ENCODE results near the gene MORF4L1. TPM values are rescaled to one million over a fixed set of nuclear protein-coding genes. Genes with fewer than 3 reads are reported as not detected.
"Not testable (repeated sequence)": the region's sequence is repeated elsewhere in the genome, so short reads cannot be mapped to it uniquely, and the experiment has no call there.

The MORF4L1 gene
- polyA plus RNA-seq, 1 donor: 513 TPM

DNA sequence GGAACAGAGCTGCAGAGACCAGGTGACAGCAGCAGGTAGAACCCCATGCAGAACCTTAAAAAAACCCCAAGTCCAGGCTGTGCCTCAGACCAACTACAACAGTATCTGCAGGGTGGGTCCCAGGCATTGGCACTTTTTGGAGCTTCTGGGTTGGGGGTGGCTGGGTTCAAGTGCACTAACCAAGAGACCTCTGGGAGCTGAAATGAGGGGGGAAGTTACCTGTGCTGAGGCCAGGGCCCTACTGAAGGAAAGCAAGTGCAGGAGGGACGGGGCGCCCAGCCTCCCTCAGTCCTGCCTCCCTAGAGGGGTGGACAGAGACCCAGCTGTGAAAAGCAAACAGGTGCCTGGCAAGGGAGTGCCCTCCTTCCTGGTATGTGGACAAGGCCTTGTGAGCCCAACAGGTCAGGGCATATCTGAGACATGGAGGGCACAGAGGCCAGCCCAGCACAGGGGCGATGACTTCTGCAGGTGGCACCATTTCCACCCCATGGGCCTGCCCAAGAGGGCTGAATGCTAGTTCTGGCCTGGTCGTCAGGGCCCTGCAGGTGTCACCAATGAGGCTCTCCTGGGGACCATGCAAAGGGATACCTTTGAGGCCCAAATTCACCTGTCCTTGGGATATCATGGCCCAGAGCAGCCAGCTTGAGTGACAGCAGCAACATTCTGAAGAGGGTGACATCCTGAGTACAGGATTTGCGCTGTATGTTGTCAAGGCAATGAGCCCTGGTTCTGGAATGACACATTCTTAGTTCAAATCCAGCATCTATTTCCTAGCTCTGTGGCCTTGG, 53.5 kb downstream of the MORF4L1 start:
- no peak for DNase-seq (ENCODE audit: low read depth)

GRCh38 chr15:78927077-78927790, 54.5 kb downstream of the MORF4L1 start:
- DNase-seq (ENCODE audit: low read depth): no peak

- not testable (repeated sequence) for DNase-seq (ENCODE audit: low read depth)
Observed at GRCh38 chr15:78928176-78928575, 55.5 kb downstream of the MORF4L1 start.

DNA sequence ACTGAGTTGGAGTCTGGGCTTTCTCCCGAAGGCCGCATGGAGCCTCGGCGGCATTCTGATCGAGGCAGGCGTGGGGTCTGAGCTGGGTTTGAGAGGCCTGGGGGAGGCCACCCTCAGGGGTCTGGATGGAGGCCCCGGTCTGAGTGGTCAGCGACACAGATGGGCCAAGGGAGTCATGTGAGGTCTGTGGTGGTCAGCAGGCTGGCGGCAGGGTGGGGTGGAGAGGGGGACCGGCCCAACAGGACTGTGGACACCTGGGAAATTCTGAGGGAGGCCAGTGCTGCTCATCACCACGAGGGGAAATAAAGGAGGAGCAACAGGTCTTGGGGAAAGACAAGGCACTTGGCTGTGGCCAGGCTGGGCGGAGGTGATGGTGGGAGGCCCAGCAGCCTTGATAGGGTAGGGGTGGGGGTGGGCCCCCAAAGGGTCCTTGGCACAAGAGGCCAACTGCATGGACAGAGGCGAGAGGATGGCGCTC, 56.0 kb downstream of the MORF4L1 start:
- DNase-seq (ENCODE audit: low read depth): no peak

- DNase-seq (ENCODE audit: low read depth): no peak
Observed at GRCh38 chr15:78929536-78930264, 57.0 kb downstream of the MORF4L1 start.

- DNase-seq (ENCODE audit: low read depth): no peak
Observed at GRCh38 chr15:78930577-78931388, 58.1 kb downstream of the MORF4L1 start.

DNA sequence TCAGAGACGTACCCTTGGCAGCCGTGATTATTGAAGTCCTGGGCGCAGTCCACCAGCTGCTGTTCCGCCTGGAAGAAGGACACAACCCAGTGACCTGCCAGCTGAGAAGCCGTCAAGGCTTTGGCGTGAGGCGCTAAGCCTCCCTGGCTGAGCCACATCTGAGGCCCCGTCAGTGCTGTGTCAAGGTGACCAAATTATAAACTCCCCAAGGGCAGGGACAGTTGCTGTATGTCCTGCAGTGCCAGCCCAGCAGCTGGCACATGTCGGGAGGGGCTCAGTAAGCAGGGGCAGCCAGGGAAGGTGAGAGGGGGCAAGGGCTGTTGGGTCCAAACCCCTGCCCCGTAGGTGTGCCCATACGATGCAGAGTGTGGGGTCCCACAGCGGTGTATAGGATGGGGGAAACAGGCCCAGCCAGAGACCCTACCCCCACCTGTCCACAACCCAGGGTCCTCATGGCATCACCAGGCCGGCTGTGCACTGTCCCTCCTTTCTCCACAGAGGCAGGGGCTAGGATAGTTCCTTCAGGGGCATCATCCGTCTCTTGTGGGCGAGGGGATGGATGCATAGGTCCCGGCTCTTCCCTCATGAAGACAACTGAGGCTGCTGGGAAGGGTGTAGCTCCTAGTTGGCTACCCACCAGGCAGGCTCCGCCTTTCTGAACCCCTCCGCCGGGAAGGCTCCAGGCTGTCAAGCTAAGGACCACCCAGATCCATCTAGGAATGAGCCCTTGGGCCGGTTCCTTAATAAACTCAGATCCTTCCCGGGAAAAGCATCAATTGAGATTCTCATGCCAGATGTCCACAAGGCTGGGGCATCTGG, 59.0 kb downstream of the MORF4L1 start:
- no peak for DNase-seq (ENCODE audit: low read depth)

- no peak for DNase-seq (ENCODE audit: low read depth)
Observed at GRCh38 chr15:78932258-78932808, 59.6 kb downstream of the MORF4L1 start.

DNA sequence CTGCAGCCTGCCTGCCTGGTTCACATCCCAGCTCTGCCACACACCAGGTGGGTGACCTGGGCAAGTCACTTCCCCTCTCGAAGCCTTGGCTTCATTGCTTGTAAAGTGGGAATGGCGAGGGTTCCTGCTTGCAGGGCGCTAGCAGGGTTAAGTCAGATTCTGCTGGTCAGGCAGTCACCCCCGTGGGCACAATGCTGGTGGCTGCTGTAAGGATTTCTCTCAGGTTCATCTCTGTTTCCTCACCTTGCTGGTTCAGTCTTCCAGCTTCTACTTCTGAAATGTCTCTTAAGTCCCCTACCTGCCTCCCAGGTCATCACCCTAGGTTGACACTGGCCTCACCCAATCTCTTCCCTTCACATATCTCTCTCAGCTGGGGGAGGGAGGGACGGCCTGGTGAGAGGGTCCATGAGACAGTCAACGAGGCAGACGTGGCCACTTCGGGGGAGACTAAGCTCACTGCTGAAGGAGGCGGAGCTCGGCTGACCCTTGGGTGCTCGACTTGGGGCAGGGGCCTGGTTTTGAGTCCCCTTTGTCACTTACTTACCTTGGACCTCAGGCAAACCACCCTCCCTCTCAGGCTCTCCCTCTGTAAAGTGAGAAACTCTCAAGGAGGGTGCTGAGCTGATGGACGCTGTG, 60.6 kb downstream of the MORF4L1 start:
- DNase-seq (ENCODE audit: low read depth): no peak

GRCh38 chr15:78933823-78934654, 61.3 kb downstream of the MORF4L1 start:
- peak; percentile 83 for DNase-seq (ENCODE audit: low read depth)

- DNase-seq (ENCODE audit: low read depth): no peak
Observed at GRCh38 chr15:78934655-78935023, 61.9 kb downstream of the MORF4L1 start.

GRCh38 chr15:78937132-78937739, 64.5 kb downstream of the MORF4L1 start:
- no peak for DNase-seq (ENCODE audit: low read depth)

- no peak for DNase-seq (ENCODE audit: low read depth)
Observed at GRCh38 chr15:78938658-78939488, 66.2 kb downstream of the MORF4L1 start.

- DNase-seq (ENCODE audit: low read depth): no peak
Observed at GRCh38 chr15:78942741-78943140, 70.1 kb downstream of the MORF4L1 start.

- DNase-seq (ENCODE audit: low read depth): no peak
Observed at GRCh38 chr15:78943692-78944091, 71.0 kb downstream of the MORF4L1 start.

DNA sequence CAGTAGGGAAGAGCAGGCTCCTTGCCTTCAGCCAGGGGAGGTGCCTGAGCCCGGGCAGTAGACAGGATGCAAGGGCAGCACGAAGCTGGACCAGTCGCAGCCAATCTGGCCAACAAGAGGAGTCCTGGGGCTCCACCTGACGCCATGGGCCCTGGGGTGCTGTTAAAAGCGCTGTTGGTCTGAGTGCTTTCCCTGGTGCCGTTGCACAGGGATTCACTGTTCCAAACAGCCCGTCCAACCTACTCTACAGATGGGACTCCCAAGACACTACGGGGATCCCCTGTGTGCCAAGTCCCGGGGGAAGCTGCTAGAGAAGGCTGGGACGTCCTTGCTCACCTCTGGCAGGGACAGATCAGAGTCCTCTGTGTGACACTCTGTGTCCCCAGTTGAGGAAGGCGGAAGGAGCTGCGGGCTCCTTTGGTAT, 71.5 kb downstream of the MORF4L1 start:
- no peak for DNase-seq (ENCODE audit: low read depth)

GRCh38 chr15:78944669-78945407, 72.1 kb downstream of the MORF4L1 start, which contains the start of gene CTSH:
Gene CTSH (minus strand): TSS chr15:78945046. CDS start chr15:78944981, 65 bp downstream.
- DNase-seq (ENCODE audit: low read depth): no peak
